ENCODE measurements around the gene TRAK2. TPM values are rescaled to one million over a fixed set of nuclear protein-coding genes. Genes with fewer than 3 reads are reported as not detected.
A peak's percentile ranks its signal among the peaks of the same experiment; 100 is the strongest.

Gene TRAK2
- total and polyA plus RNA-seq, 2 donors (not counting 1 experiment from before 2014, with no cell fraction given), result 16.9 to 21.6 TPM

- ATAC-seq (ENCODE audit: low read depth) (no peak), DNase-seq (no peak)
- no peaks in the 10 kb centered on the region for H3K4me1 ChIP-seq (ENCODE audit: control insufficient read depth in 2 of 2, insufficient read depth in 2 of 2, low read length in 2 of 2)
- no peaks in the 10 kb centered on the region for H3K27me3 Mint-ChIP-seq
- no peaks in the 10 kb centered on the region for H3K9me3 ChIP-seq (ENCODE audit: control extremely low read depth in 1 of 3, control insufficient read depth in 2 of 3, insufficient read depth in 1 of 3, low read length in 2 of 3)
- H3K4me1 Mint-ChIP-seq, result no peaks in the 10 kb centered on the region
- TF ChIP-seq EZH2 (IDR thresholded peaks at IDR 0.05; ENCODE audit: borderline replicate concordance, insufficient read depth, low read depth, low read length, poor library complexity, severe bottlenecking), result no peak
- TF ChIP-seq CTCF (IDR thresholded peaks at IDR 0.05), result no peak
- ChIA-PET CTCF (no interaction called here), POLR2A (no interaction called here)
- no peaks in the 10 kb centered on the region for H3K27me3 ChIP-seq (replicated peaks in 1 of 4; ENCODE audit: control extremely low read depth in 1 of 4, control insufficient read depth in 3 of 4, insufficient read depth in 4 of 4, low read length in 3 of 4)
- H3K79me2 ChIP-seq (ENCODE audit: control insufficient read depth, insufficient read depth, low read length), result no peaks in the 10 kb centered on the region
- intact Hi-C loops (cut with micrococcal nuclease), result loop anchor here (10.0 kb wide), 1 partner anchor 116 kb away; no protein-coding TSS in a partner anchor
- no peaks in the 10 kb centered on the region for H4K20me1 ChIP-seq (ENCODE audit: control insufficient read depth, insufficient read depth, low read length, poor library complexity, severe bottlenecking)
- peaks cover 2 to 29% of the 10 kb centered on the region in 2 experiments for H3K36me3 ChIP-seq (replicated peaks in 1 of 2; ENCODE audit: control extremely low read depth in 1 of 2, control insufficient read depth in 1 of 2, extremely low read depth in 1 of 2, insufficient read depth in 2 of 2, low read length in 1 of 2)
- H3K9me3 Mint-ChIP-seq (ENCODE audit: insufficient read depth), result no peaks in the 10 kb centered on the region
- H2AFZ ChIP-seq (ENCODE audit: insufficient read depth, low read depth, low read length, poor library complexity, severe bottlenecking), result no peak overlapping the region
- H3K4me3 ChIP-seq (ENCODE audit: control extremely low read depth in 1 of 5, extremely low read depth in 1 of 5, insufficient read depth in 1 of 5, low read depth in 2 of 5, low read length in 4 of 5), result no peak overlapping the region
- no peak overlapping the region for H3K9ac ChIP-seq (ENCODE audit: low read length)
- H3K27ac Mint-ChIP-seq, result no peak overlapping the region
- no peak overlapping the region for H3K4me2 ChIP-seq (replicated peaks; ENCODE audit: low read depth, low read length, poor library complexity, severe bottlenecking)
- no peak overlapping the region for H3K4me3 Mint-ChIP-seq
- H3K27ac ChIP-seq (ENCODE audit: low read length in 2 of 2), result no peak overlapping the region
Observed at GRCh38 chr2:201458381-201458780, 7.1 kb upstream of the TRAK2 start.

GRCh38 chr2:201452922-201453643 lies 1.8 kb upstream of the TRAK2 start:
- no peak overlapping the region for H3K4me3 ChIP-seq (ENCODE audit: control extremely low read depth in 1 of 5, extremely low read depth in 1 of 5, insufficient read depth in 1 of 5, low read depth in 2 of 5, low read length in 4 of 5)
- H3K27ac ChIP-seq (ENCODE audit: low read length in 2 of 2), result no peak overlapping the region
- peak overlapping the region; percentile 83 for H3K4me2 ChIP-seq (replicated peaks; ENCODE audit: low read depth, low read length, poor library complexity, severe bottlenecking)
- no peaks in the 10 kb centered on the region for H3K9me3 Mint-ChIP-seq (ENCODE audit: insufficient read depth)
- intact Hi-C loops (cut with micrococcal nuclease), result loop anchor here (5.0 to 10.0 kb wide), 4 partner anchors 122 to 1784 kb away; partner anchors contain the start of genes CYP20A1, FZD7, MAIP1 and TYW5
- peaks cover 0 to 8% of the 10 kb centered on the region in 2 experiments for H3K36me3 ChIP-seq (replicated peaks in 1 of 2; ENCODE audit: control extremely low read depth in 1 of 2, control insufficient read depth in 1 of 2, extremely low read depth in 1 of 2, insufficient read depth in 2 of 2, low read length in 1 of 2)
- POLR2A ChIA-PET, result interaction anchor here (0.6 to 1.5 kb wide), 3 partner anchors 200 to 1569 kb away, joined by 3 to 5 read pairs (median 5); no protein-coding TSS in a partner anchor
- no peaks in the 10 kb centered on the region for H3K9me3 ChIP-seq (ENCODE audit: control extremely low read depth in 1 of 3, control insufficient read depth in 2 of 3, insufficient read depth in 1 of 3, low read length in 2 of 3)
- WGBS (ENCODE audit: insufficient coverage), result no CpG with 5 or more reads among the region's 6 CpGs
- peaks cover 26 to 30% of the 10 kb centered on the region in 2 donors for H3K4me1 ChIP-seq (ENCODE audit: control insufficient read depth in 2 of 2, insufficient read depth in 2 of 2, low read length in 2 of 2)
- peaks cover 39% of the 10 kb centered on the region for H3K79me2 ChIP-seq (ENCODE audit: control insufficient read depth, insufficient read depth, low read length)
- no peaks in the 10 kb centered on the region for H3K27me3 Mint-ChIP-seq
- no peak for ATAC-seq (ENCODE audit: low read depth)
- peak overlapping the region; percentile 26 for H3K4me3 Mint-ChIP-seq
- no peak overlapping the region for H2AFZ ChIP-seq (ENCODE audit: insufficient read depth, low read depth, low read length, poor library complexity, severe bottlenecking)
- no peaks in the 10 kb centered on the region for H3K27me3 ChIP-seq (replicated peaks in 1 of 4; ENCODE audit: control extremely low read depth in 1 of 4, control insufficient read depth in 3 of 4, insufficient read depth in 4 of 4, low read length in 3 of 4)
- TF ChIP-seq CTCF (IDR thresholded peaks at IDR 0.05) (no peak), EZH2 (IDR thresholded peaks at IDR 0.05; ENCODE audit: borderline replicate concordance, insufficient read depth, low read depth, low read length, poor library complexity, severe bottlenecking) (no peak)
- no peak overlapping the region for H3K9ac ChIP-seq (ENCODE audit: low read length)
- CTCF ChIA-PET, result interaction anchor here (2.0 kb wide), 1 partner anchor 58 kb away, joined by 4 read pairs; no protein-coding TSS in a partner anchor
- DNase-seq, result no peak
- H3K27ac Mint-ChIP-seq, result no peak overlapping the region
- H4K20me1 ChIP-seq (ENCODE audit: control insufficient read depth, insufficient read depth, low read length, poor library complexity, severe bottlenecking), result no peaks in the 10 kb centered on the region
- peaks cover 30% of the 10 kb centered on the region for H3K4me1 Mint-ChIP-seq

All from B cell (primary cell).